ENCODE data around the gene MAL.
A peak's percentile ranks its signal among the peaks of the same experiment; 100 is the strongest.

Gene MAL

GRCh38 chr2:94992360-94992759 is 33.1 kb upstream of the MAL start:
- Histone ChIP-seq H3K4me1 (ENCODE audit: control insufficient read depth in 1 of 2, insufficient read depth in 2 of 2, low read length in 2 of 2) (no peaks in the 10 kb centered on the region), H3K14ac (ENCODE audit: low read length) (no peak overlapping the region), H3K79me2 (ENCODE audit: control insufficient read depth, insufficient read depth, low read length, poor library complexity) (no peaks in the 10 kb centered on the region), H3K79me1 (ENCODE audit: low read length) (no peaks in the 10 kb centered on the region), H2BK5ac (ENCODE audit: low read depth, low read length, poor library complexity) (no peak overlapping the region), H3K36me3 (ENCODE audit: control insufficient read depth in 1 of 2, insufficient read depth in 2 of 2, low read length in 2 of 2) (no peaks in the 10 kb centered on the region), H3K23ac (ENCODE audit: low read length) (no peak overlapping the region), H3K27ac (ENCODE audit: low read depth, low read length) (no peak overlapping the region), H2BK120ac (ENCODE audit: insufficient read depth, low read length, poor library complexity) (no peak overlapping the region), H3K4me3 (ENCODE audit: low read depth, low read length) (no peak overlapping the region), H3K9ac (ENCODE audit: low read length) (no peak overlapping the region), H2BK12ac (ENCODE audit: low read length) (no peak overlapping the region), H3K4me2 (ENCODE audit: low read length) (no peak overlapping the region), H4K91ac (ENCODE audit: low read depth, low read length) (no peak overlapping the region), H3K18ac (ENCODE audit: low read length) (no peak overlapping the region), H2AFZ (ENCODE audit: insufficient read depth, low read length, poor library complexity) (no peak overlapping the region), H3K27me3 (ENCODE audit: insufficient read depth, low read length) (no peaks in the 10 kb centered on the region), H2AK5ac (ENCODE audit: low read length) (no peak overlapping the region), H3K9me3 (ENCODE audit: insufficient read depth, low read depth, low read length) (peaks cover 8% of the 10 kb centered on the region), H4K8ac (ENCODE audit: low read depth, low read length) (no peak overlapping the region), H3K4ac (ENCODE audit: low read depth, low read length) (no peak overlapping the region), H4K12ac (ENCODE audit: low read depth, low read length) (no peak overlapping the region)
- WGBS (ENCODE audit: extremely low coverage, insufficient coverage, insufficient read length) = no CpG with 5 or more reads among the region's 5 CpGs
- DNase-seq = no peak

- no peak overlapping the region for H4K8ac ChIP-seq (ENCODE audit: low read depth, low read length)
- H3K4me1 ChIP-seq (ENCODE audit: control insufficient read depth in 1 of 2, insufficient read depth in 2 of 2, low read length in 2 of 2) = peaks cover 0 to 5% of the 10 kb centered on the region in 2 experiments
- no peak overlapping the region for H3K27ac ChIP-seq (ENCODE audit: low read depth, low read length)
- H3K27me3 ChIP-seq (ENCODE audit: insufficient read depth, low read length) = no peaks in the 10 kb centered on the region
- no peak overlapping the region for H4K91ac ChIP-seq (ENCODE audit: low read depth, low read length)
- no peak overlapping the region for H2AK5ac ChIP-seq (ENCODE audit: low read length)
- H2BK5ac ChIP-seq (ENCODE audit: low read depth, low read length, poor library complexity) = no peak overlapping the region
- no peaks in the 10 kb centered on the region for H3K79me2 ChIP-seq (ENCODE audit: control insufficient read depth, insufficient read depth, low read length, poor library complexity)
- no peak overlapping the region for H2BK120ac ChIP-seq (ENCODE audit: insufficient read depth, low read length, poor library complexity)
- H4K12ac ChIP-seq (ENCODE audit: low read depth, low read length) = no peak overlapping the region
- H3K4me3 ChIP-seq (ENCODE audit: low read depth, low read length) = no peak overlapping the region
- no peak overlapping the region for H3K4ac ChIP-seq (ENCODE audit: low read depth, low read length)
- H3K9ac ChIP-seq (ENCODE audit: low read length) = no peak overlapping the region
- WGBS (ENCODE audit: extremely low coverage, insufficient coverage, insufficient read length) = no CpG with 5 or more reads among the region's 31 CpGs
- H3K79me1 ChIP-seq (ENCODE audit: low read length) = no peaks in the 10 kb centered on the region
- peak; percentile 36 to 78 for DNase-seq
- no peak overlapping the region for H3K14ac ChIP-seq (ENCODE audit: low read length)
- H3K9me3 ChIP-seq (ENCODE audit: insufficient read depth, low read depth, low read length) = peaks cover 10% of the 10 kb centered on the region
- no peak overlapping the region for H2BK12ac ChIP-seq (ENCODE audit: low read length)
- H3K36me3 ChIP-seq (ENCODE audit: control insufficient read depth in 1 of 2, insufficient read depth in 2 of 2, low read length in 2 of 2) = no peaks in the 10 kb centered on the region
- no peak overlapping the region for H3K18ac ChIP-seq (ENCODE audit: low read length)
- H3K23ac ChIP-seq (ENCODE audit: low read length) = no peak overlapping the region
- no peak overlapping the region for H2AFZ ChIP-seq (ENCODE audit: insufficient read depth, low read length, poor library complexity)
- no peak overlapping the region for H3K4me2 ChIP-seq (ENCODE audit: low read length)
These were observed 32.1 kb upstream of the MAL start for GRCh38 chr2:94993176-94994062.

- Histone ChIP-seq H2BK12ac (ENCODE audit: low read length) (no peak overlapping the region), H3K4me3 (ENCODE audit: low read depth, low read length) (peak overlapping the region; percentile 54), H3K79me1 (ENCODE audit: low read length) (no peaks in the 10 kb centered on the region), H3K9me3 (ENCODE audit: insufficient read depth, low read depth, low read length) (peaks cover 10% of the 10 kb centered on the region), H2BK120ac (ENCODE audit: insufficient read depth, low read length, poor library complexity) (no peak overlapping the region), H2AK5ac (ENCODE audit: low read length) (no peak overlapping the region), H3K14ac (ENCODE audit: low read length) (no peak overlapping the region), H4K12ac (ENCODE audit: low read depth, low read length) (no peak overlapping the region), H3K79me2 (ENCODE audit: control insufficient read depth, insufficient read depth, low read length, poor library complexity) (no peaks in the 10 kb centered on the region), H4K8ac (ENCODE audit: low read depth, low read length) (no peak overlapping the region), H3K9ac (ENCODE audit: low read length) (no peak overlapping the region), H3K27me3 (ENCODE audit: insufficient read depth, low read length) (no peaks in the 10 kb centered on the region), H3K4ac (ENCODE audit: low read depth, low read length) (no peak overlapping the region), H3K4me2 (ENCODE audit: low read length) (no peak overlapping the region), H3K4me1 (ENCODE audit: control insufficient read depth in 1 of 2, insufficient read depth in 2 of 2, low read length in 2 of 2) (peaks cover 0 to 5% of the 10 kb centered on the region in 2 experiments), H3K27ac (ENCODE audit: low read depth, low read length) (no peak overlapping the region), H3K18ac (ENCODE audit: low read length) (no peak overlapping the region), H3K23ac (ENCODE audit: low read length) (peak overlapping the region; percentile 19), H4K91ac (ENCODE audit: low read depth, low read length) (no peak overlapping the region), H2AFZ (ENCODE audit: insufficient read depth, low read length, poor library complexity) (no peak overlapping the region), H2BK5ac (ENCODE audit: low read depth, low read length, poor library complexity) (no peak overlapping the region), H3K36me3 (ENCODE audit: control insufficient read depth in 1 of 2, insufficient read depth in 2 of 2, low read length in 2 of 2) (no peaks in the 10 kb centered on the region)
- WGBS (ENCODE audit: extremely low coverage, insufficient coverage, insufficient read length) = no CpG with 5 or more reads among the region's 16 CpGs
- no peak for DNase-seq
These were observed 31.2 kb upstream of the MAL start for GRCh38 chr2:94994063-94994913.

GRCh38 chr2:94994914-94995552 is 30.5 kb upstream of the MAL start:
- H2AFZ ChIP-seq (ENCODE audit: insufficient read depth, low read length, poor library complexity) = no peak overlapping the region
- no peak overlapping the region for H2BK120ac ChIP-seq (ENCODE audit: insufficient read depth, low read length, poor library complexity)
- peak overlapping the region; percentile 19 for H3K23ac ChIP-seq (ENCODE audit: low read length)
- H3K9me3 ChIP-seq (ENCODE audit: insufficient read depth, low read depth, low read length) = peaks cover 10% of the 10 kb centered on the region
- no peak overlapping the region for H2BK12ac ChIP-seq (ENCODE audit: low read length)
- no peaks in the 10 kb centered on the region for H3K79me2 ChIP-seq (ENCODE audit: control insufficient read depth, insufficient read depth, low read length, poor library complexity)
- H3K4me2 ChIP-seq (ENCODE audit: low read length) = no peak overlapping the region
- no peak overlapping the region for H3K9ac ChIP-seq (ENCODE audit: low read length)
- H2BK5ac ChIP-seq (ENCODE audit: low read depth, low read length, poor library complexity) = no peak overlapping the region
- H2AK5ac ChIP-seq (ENCODE audit: low read length) = no peak overlapping the region
- peaks cover 0 to 5% of the 10 kb centered on the region in 2 experiments for H3K4me1 ChIP-seq (ENCODE audit: control insufficient read depth in 1 of 2, insufficient read depth in 2 of 2, low read length in 2 of 2)
- no peaks in the 10 kb centered on the region for H3K27me3 ChIP-seq (ENCODE audit: insufficient read depth, low read length)
- H3K79me1 ChIP-seq (ENCODE audit: low read length) = no peaks in the 10 kb centered on the region
- peak overlapping the region; percentile 54 for H3K4me3 ChIP-seq (ENCODE audit: low read depth, low read length)
- WGBS (ENCODE audit: extremely low coverage, insufficient coverage, insufficient read length) = no CpG with 5 or more reads among the region's 3 CpGs
- H3K4ac ChIP-seq (ENCODE audit: low read depth, low read length) = no peak overlapping the region
- no peaks in the 10 kb centered on the region for H3K36me3 ChIP-seq (ENCODE audit: control insufficient read depth in 1 of 2, insufficient read depth in 2 of 2, low read length in 2 of 2)
- no peak overlapping the region for H3K18ac ChIP-seq (ENCODE audit: low read length)
- no peak for DNase-seq
- no peak overlapping the region for H3K27ac ChIP-seq (ENCODE audit: low read depth, low read length)
- H4K12ac ChIP-seq (ENCODE audit: low read depth, low read length) = no peak overlapping the region
- no peak overlapping the region for H4K8ac ChIP-seq (ENCODE audit: low read depth, low read length)
- no peak overlapping the region for H3K14ac ChIP-seq (ENCODE audit: low read length)
- H4K91ac ChIP-seq (ENCODE audit: low read depth, low read length) = no peak overlapping the region
